Activated CD8-positive, alpha-beta T cell treated with anti-CD3 and anti-CD28 coated beads for 36 hours (primary cell): Measurements from ENCODE around the gene RFX8. TPM values are rescaled to one million over a fixed set of nuclear protein-coding genes. Genes with fewer than 3 reads are reported as not detected.

Source experiments
- ATAC-seq: fragments of 200-7000 bp; cut with Tn5 transposase; one replicate; pipeline ENCODE4 v1.10.0; 2021; ENCODE audit warnings: mild to moderate bottlenecking, moderate library complexity
- CTCF ChIA-PET: fragments of 350-600 bp; sonication (Branson Sonifier 250); formaldehyde crosslinking; loops from one replicate; lab custom pipeline; 2021; ENCODE audit warnings: antibody characterized with exemption; lab: Charles Lee
- POLR2A ChIA-PET: fragments of 350-600 bp; sonication (Branson Sonifier 250); formaldehyde crosslinking; loops from one replicate; lab custom pipeline; 2021; ENCODE audit warnings: antibody characterized with exemption; lab: Charles Lee
- DNase-seq: peaks from one replicate; pipeline ENCODE4 v3.0.0-alpha.2; 2020
- H3K27ac Mint-ChIP-seq: one replicate; pipeline ENCODE4 v1.8.0; 2021; ENCODE audit warnings: mild to moderate bottlenecking, mixed read lengths
- H3K27me3 Mint-ChIP-seq: one replicate; pipeline ENCODE4 v1.8.0; 2021; ENCODE audit warnings: mixed read lengths
- H3K36me3 Mint-ChIP-seq: one replicate; pipeline ENCODE4 v1.8.0; 2021; ENCODE audit warnings: low read depth, mixed read lengths
- H3K4me1 Mint-ChIP-seq: one replicate; pipeline ENCODE4 v1.8.0; 2021; ENCODE audit warnings: low read depth, mixed read lengths
- H3K4me3 Mint-ChIP-seq: one replicate; pipeline ENCODE4 v1.8.0; 2021; ENCODE audit warnings: mild to moderate bottlenecking, moderate library complexity, mixed read lengths
- H3K9me3 Mint-ChIP-seq: one replicate; pipeline ENCODE4 v1.8.0; 2021; ENCODE audit warnings: mixed read lengths
- CTCF ChIP-seq: fragments of 200-600 bp; IDR thresholded peaks from one replicate; pipeline ENCODE4 v1.8.0; 2022; ENCODE audit warnings: antibody characterized with exemption, mild to moderate bottlenecking
- intact Hi-C: fragments of 100-400 bp; cut with micrococcal nuclease; formaldehyde crosslinking; loops from one replicate; pipeline ENCODE4 v1.10.0; 2022
- total RNA-seq, 2 experiments: library from RNA; stranded (reverse); gene quantifications; one replicate each; pipeline ENCODE4 v1.2.3, GENCODE V29; 2021

Gene RFX8
- total RNA-seq, 2 experiments from 2014 or later = 0.18 TPM; not detected in 1

- Mint-ChIP-seq H3K36me3 (no peaks in the 10 kb centered on the region), H3K27me3 (peaks cover 18% of the 10 kb centered on the region), H3K4me1 (peaks cover 3% of the 10 kb centered on the region), H3K27ac (no peak overlapping the region), H3K9me3 (no peaks in the 10 kb centered on the region), H3K4me3 (no peak overlapping the region)
- TF ChIP-seq CTCF = no peak
- ATAC-seq = no peak
- ChIA-PET POLR2A (no interaction called here), CTCF (interaction anchor here (1.7 to 3.8 kb wide), 2 partner anchors 13 to 40 kb away, joined by 4 to 13 read pairs; no protein-coding TSS in a partner anchor)
- DNase-seq = no peak
- intact Hi-C loops = no loop called here
Observed at GRCh38 chr2:101382442-101382841, 92.5 kb downstream of the RFX8 start.

DNA sequence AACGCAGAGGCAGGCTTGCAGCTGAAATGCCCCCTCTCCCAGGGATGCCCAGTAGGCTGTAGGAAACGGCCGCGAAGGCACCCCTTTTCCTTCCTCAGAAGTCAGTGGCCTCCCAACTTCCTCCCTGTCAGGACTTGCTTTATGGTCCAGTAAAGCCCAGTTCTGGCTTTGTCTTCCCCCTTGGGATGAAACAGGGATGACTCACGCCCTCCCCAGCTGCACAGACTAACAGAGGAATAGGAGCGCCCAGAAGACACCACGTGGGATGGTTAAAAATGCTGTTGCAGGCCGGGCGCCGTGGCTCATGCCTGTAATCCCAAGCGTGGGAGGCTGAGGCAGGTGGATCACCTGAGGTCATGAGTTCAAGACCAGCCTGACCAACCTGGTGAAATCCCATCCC, 94.5 kb downstream of the RFX8 start:
- ATAC-seq (no peak), DNase-seq (no peak)
- Mint-ChIP-seq H3K27me3 (peaks cover 4% of the 10 kb centered on the region), H3K4me3 (no peak overlapping the region), H3K27ac (no peak overlapping the region), H3K36me3 (no peaks in the 10 kb centered on the region), H3K4me1 (no peaks in the 10 kb centered on the region), H3K9me3 (no peaks in the 10 kb centered on the region)
- POLR2A ChIA-PET = interaction anchor here (0.6 kb wide), 1 partner anchor 436 kb away, joined by 3 read pairs; no protein-coding TSS in a partner anchor
- CTCF ChIA-PET = interaction anchor here (1.0 to 3.8 kb wide), 5 partner anchors 30 to 773 kb away, joined by 3 to 13 read pairs (median 3); no protein-coding TSS in a partner anchor
- no peak for TF ChIP-seq CTCF
- intact Hi-C loops = no loop called here

GRCh38 chr2:101379091-101379490, 95.8 kb downstream of the RFX8 start:
- POLR2A ChIA-PET = no interaction called here
- Mint-ChIP-seq H3K27me3 (no peaks in the 10 kb centered on the region), H3K4me3 (no peak overlapping the region), H3K9me3 (no peaks in the 10 kb centered on the region), H3K36me3 (no peaks in the 10 kb centered on the region), H3K4me1 (no peaks in the 10 kb centered on the region), H3K27ac (no peak overlapping the region)
- DNase-seq = no peak
- intact Hi-C loops = no loop called here
- no peak for ATAC-seq
- CTCF ChIA-PET = interaction anchor here (1.8 kb wide), 1 partner anchor 9 kb away, joined by 5 read pairs; the partner anchor contains the start of gene CREG2
- no peak for TF ChIP-seq CTCF

DNA sequence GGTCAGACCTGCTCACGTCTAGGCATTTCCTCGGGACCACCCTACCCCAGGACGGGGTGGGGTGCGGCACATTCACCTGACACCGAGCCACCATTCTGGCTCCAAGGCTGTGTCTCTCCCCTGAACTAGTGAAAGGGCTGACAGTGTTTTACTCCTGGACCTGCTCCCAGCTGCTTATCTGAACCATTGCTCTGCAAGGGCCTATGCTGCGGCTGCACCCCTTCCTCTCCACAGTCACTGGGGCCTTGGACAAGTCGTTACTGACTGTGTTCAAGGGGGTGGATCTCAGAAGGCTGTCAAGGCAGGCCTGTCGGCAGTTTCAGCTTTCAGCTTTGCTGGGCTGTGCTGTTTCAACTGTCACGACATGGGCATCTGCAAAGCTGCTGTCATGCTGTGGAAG, 99.3 kb downstream of the RFX8 start:
- no peaks in the 10 kb centered on the region for H3K4me1 Mint-ChIP-seq
- H3K9me3 Mint-ChIP-seq = peaks cover 5% of the 10 kb centered on the region
- H3K36me3 Mint-ChIP-seq = no peaks in the 10 kb centered on the region
- no peak for TF ChIP-seq CTCF
- H3K27me3 Mint-ChIP-seq = no peaks in the 10 kb centered on the region
- H3K27ac Mint-ChIP-seq = no peak overlapping the region
- intact Hi-C loops = no loop called here
- ATAC-seq (no peak), DNase-seq (no peak)
- ChIA-PET CTCF (interaction anchor here (2.2 to 2.7 kb wide), 2 partner anchors 12 to 33 kb away, joined by 10 to 12 read pairs; partner anchors contain the start of gene CREG2), POLR2A (no interaction called here)
- H3K4me3 Mint-ChIP-seq = no peak overlapping the region

GRCh38 chr2:101374821-101375561, 99.9 kb downstream of the RFX8 start:
- TF ChIP-seq CTCF = no peak
- H3K36me3 Mint-ChIP-seq = no peaks in the 10 kb centered on the region
- no peak for DNase-seq
- peaks cover 5% of the 10 kb centered on the region for H3K9me3 Mint-ChIP-seq
- ChIA-PET CTCF (interaction anchor here (2.2 to 2.7 kb wide), 2 partner anchors 12 to 33 kb away, joined by 10 to 12 read pairs; partner anchors contain the start of gene CREG2), POLR2A (no interaction called here)
- intact Hi-C loops = no loop called here
- H3K4me1 Mint-ChIP-seq = no peaks in the 10 kb centered on the region
- no peak overlapping the region for H3K4me3 Mint-ChIP-seq
- no peaks in the 10 kb centered on the region for H3K27me3 Mint-ChIP-seq
- H3K27ac Mint-ChIP-seq = no peak overlapping the region
- ATAC-seq = no peak
